ENCODE measurements around the gene CHMP1A.
"Not testable (repeated sequence)": the region's sequence is repeated elsewhere in the genome, so short reads cannot be mapped to it uniquely, and the experiment has no call there.

CHMP1A gene

GRCh38 chr16:89691231-89691985 is 33.9 kb upstream of the CHMP1A start:
- TF ChIP-seq CTCF (IDR thresholded peaks at IDR 0.05; ENCODE audit: low read depth, low read length, missing control alignments), result no peak
- H3K4me3 ChIP-seq (ENCODE audit: low read depth, low read length), result no peak overlapping the region
- DNase-seq (ENCODE audit: low read depth), result no peak

- no peak for DNase-seq (ENCODE audit: low read depth)
- TF ChIP-seq CTCF (IDR thresholded peaks at IDR 0.05; ENCODE audit: low read depth, low read length, missing control alignments), result no peak
- no peak overlapping the region for H3K4me3 ChIP-seq (ENCODE audit: low read depth, low read length)
These were observed 32.9 kb upstream of the CHMP1A start for GRCh38 chr16:89690392-89690901.

- not testable (repeated sequence) for DNase-seq (ENCODE audit: low read depth); H3K4me3 ChIP-seq (ENCODE audit: low read depth, low read length)
These were observed 32.1 kb upstream of the CHMP1A start for GRCh38 chr16:89689621-89690020.

GRCh38 chr16:89689142-89689541 is 31.6 kb upstream of the CHMP1A start:
- no peak for TF ChIP-seq CTCF (IDR thresholded peaks at IDR 0.05; ENCODE audit: low read depth, low read length, missing control alignments)
- no peak for DNase-seq (ENCODE audit: low read depth)
- no peak overlapping the region for H3K4me3 ChIP-seq (ENCODE audit: low read depth, low read length)

GRCh38 chr16:89688395-89688794 is 30.9 kb upstream of the CHMP1A start:
- DNase-seq (ENCODE audit: low read depth), result no peak
- no peak for TF ChIP-seq CTCF (IDR thresholded peaks at IDR 0.05; ENCODE audit: low read depth, low read length, missing control alignments)
- no peak overlapping the region for H3K4me3 ChIP-seq (ENCODE audit: low read depth, low read length)

GRCh38 chr16:89687092-89687940 is 29.8 kb upstream of the CHMP1A start:
- no peak for DNase-seq (ENCODE audit: low read depth)
- H3K4me3 ChIP-seq (ENCODE audit: low read depth, low read length), result peak overlapping the region; percentile 87
- TF ChIP-seq CTCF (IDR thresholded peaks at IDR 0.05; ENCODE audit: low read depth, low read length, missing control alignments), result no peak

- no peak for DNase-seq (ENCODE audit: low read depth)
- TF ChIP-seq CTCF (IDR thresholded peaks at IDR 0.05; ENCODE audit: low read depth, low read length, missing control alignments), result no peak
- peak within 1 kb of the TSS; percentile 87 for H3K4me3 ChIP-seq (ENCODE audit: low read depth, low read length)
These were observed 29.1 kb upstream of the CHMP1A start, which contains the start of gene CDK10 for GRCh38 chr16:89686520-89687091. Gene CDK10, plus strand, starts transcription at chr16:89686689. Its CDS starts 22 bp downstream, at chr16:89686711.
